Hematopoietic multipotent progenitor cell (in vitro differentiated cells): ENCODE measurements around the gene COL18A1. TPM values are rescaled to one million over a fixed set of nuclear protein-coding genes. Genes with fewer than 3 reads are reported as not detected.

Experiments
- small RNA-seq: library from RNA; depleted of rRNA; stranded (forward); fragments of <200 nt; gene quantifications from one replicate; pipeline ENCODE3, GENCODE V24; 2012
- total RNA-seq: library from RNA; depleted of rRNA; stranded (reverse); fragments of >200 nt; gene quantifications from one replicate; pipeline ENCODE4 v1.2.3, GENCODE V29; 2012

The COL18A1 gene
- total RNA-seq, 1 donor, result 12.9 TPM

Small RNA genes lying within 50 kb of the gene (small RNA-seq; reads per million reads assigned to genes)
- gene MIR6815, result not detected
- gene MTCO1P3, result not detected

Other genes with a start within 250 kb of the COL18A1 start
- gene POFUT2, start 117.3 kb upstream of the COL18A1 start, total RNA-seq, result 17.0 TPM
- gene SLC19A1, start 137.3 kb downstream of the COL18A1 start, total RNA-seq, result 24.0 TPM
- gene PCBP3, start 238.6 kb downstream of the COL18A1 start, total RNA-seq, result 7.0 TPM